ENCODE measurements around the gene NSMCE1. TPM values are rescaled to one million over a fixed set of nuclear protein-coding genes. Genes with fewer than 3 reads are reported as not detected.
"Not testable (repeated sequence)": the region's sequence is repeated elsewhere in the genome, so short reads cannot be mapped to it uniquely, and the experiment has no call there.

NSMCE1 gene
- total and polyA plus RNA-seq, 2 donors = 69.5 to 79.9 TPM

DNA sequence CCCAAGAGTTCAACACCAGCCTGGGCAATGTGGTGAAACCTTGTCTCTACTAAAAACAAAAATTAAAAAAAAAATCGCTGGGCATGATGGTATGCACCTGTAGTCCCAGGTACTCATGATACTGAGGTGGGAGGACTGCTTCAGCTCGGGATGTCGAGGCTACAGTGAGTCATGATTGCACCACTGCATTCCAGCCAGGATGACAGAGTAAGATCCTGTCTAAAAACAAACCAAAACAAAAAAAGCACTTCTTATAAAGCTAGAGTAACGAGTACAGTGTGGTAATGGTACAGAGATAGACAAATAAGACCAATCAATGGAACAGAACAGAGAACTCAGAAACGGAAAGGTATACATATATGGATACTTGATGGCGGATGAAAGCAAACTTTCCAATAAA, 4.4 kb downstream of the NSMCE1 start:
- 94% methylated on average over 6 of the region's 6 CpGs for WGBS
- Histone ChIP-seq H3K27me3 (ENCODE audit: control insufficient read depth in 2 of 2, insufficient read depth in 1 of 2, low read length in 1 of 2) (no peaks in the 10 kb centered on the region), H3K36me3 (ENCODE audit: control insufficient read depth in 2 of 2, insufficient read depth in 2 of 2, low read length in 1 of 2) (no peaks in the 10 kb centered on the region), H3K27ac (ENCODE audit: low read depth in 1 of 2, low read length in 1 of 2) (no peak overlapping the region), H3K9me3 (ENCODE audit: control insufficient read depth in 2 of 2, insufficient read depth in 1 of 2, low read length in 1 of 2) (no peaks in the 10 kb centered on the region), H3K4me1 (ENCODE audit: control insufficient read depth in 2 of 2, insufficient read depth in 2 of 2, low read length in 2 of 2) (peaks cover 5 to 6% of the 10 kb centered on the region in 2 donors), H3K4me3 (ENCODE audit: low read length in 2 of 2) (no peak overlapping the region)
- no peak for DNase-seq (ENCODE audit: low read depth in 6 of 9, low spot score in 9 of 9)

DNA sequence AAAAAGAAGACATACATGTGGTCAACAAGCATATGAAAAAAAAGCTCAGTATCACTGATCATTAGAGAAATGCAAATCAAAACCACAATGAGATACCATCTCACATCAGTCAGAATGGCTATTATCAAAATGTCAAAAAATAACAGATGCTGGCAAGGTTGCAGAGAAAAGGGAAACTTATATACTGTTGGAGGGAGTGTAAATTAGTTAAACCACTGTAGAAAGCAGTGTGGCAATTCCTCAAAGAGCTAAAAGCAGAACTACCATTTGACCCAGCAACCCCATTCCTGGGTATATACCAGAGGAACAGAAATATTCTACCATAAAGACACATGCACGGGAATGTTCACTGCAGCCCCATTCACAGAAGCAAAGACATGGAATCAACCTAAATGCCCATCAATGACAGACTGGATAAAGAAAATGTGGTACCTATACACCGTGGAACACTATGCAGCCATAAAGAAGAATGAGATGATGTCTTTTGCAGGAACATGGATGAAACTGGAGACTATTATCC, 5.6 kb downstream of the NSMCE1 start:
- not testable (repeated sequence) for H3K9me3 ChIP-seq (ENCODE audit: control insufficient read depth in 2 of 2, insufficient read depth in 1 of 2, low read length in 1 of 2); H3K27me3 ChIP-seq (ENCODE audit: control insufficient read depth in 2 of 2, insufficient read depth in 1 of 2, low read length in 1 of 2); DNase-seq (ENCODE audit: low read depth in 6 of 9, low spot score in 9 of 9); H3K36me3 ChIP-seq (ENCODE audit: control insufficient read depth in 2 of 2, insufficient read depth in 2 of 2, low read length in 1 of 2); H3K4me3 ChIP-seq (ENCODE audit: low read length in 2 of 2); H3K4me1 ChIP-seq (ENCODE audit: control insufficient read depth in 2 of 2, insufficient read depth in 2 of 2, low read length in 2 of 2); H3K27ac ChIP-seq (ENCODE audit: low read depth in 1 of 2, low read length in 1 of 2)
- WGBS = 95% methylated on average over 2 of the region's 2 CpGs

DNA sequence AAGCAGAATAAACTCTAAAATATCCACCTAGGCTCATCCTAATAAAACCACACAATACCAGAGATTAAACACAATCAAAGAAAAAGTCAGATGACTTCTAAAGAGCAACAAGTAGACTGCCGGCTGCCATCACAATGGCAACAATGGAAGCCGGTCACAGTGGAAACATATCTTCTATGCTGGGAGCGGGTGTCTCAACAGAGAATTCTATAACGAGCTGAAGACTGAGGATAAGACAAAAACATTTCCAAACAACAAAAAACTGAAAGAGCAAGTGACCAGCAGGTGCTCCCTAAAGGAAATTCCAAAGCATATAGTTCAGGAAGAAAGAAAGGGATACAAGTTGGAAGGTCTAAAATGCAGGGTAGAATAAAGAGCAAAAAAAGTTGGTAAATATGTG, 8.9 kb downstream of the NSMCE1 start:
- 90% methylated on average over 4 of the region's 4 CpGs for WGBS
- H3K9me3 ChIP-seq (ENCODE audit: control insufficient read depth in 2 of 2, insufficient read depth in 1 of 2, low read length in 1 of 2) = no peaks in the 10 kb centered on the region
- no peak for DNase-seq (ENCODE audit: low read depth in 6 of 9, low spot score in 9 of 9)
- peaks cover 19 to 21% of the 10 kb centered on the region in 2 donors for H3K36me3 ChIP-seq (ENCODE audit: control insufficient read depth in 2 of 2, insufficient read depth in 2 of 2, low read length in 1 of 2)
- H3K27me3 ChIP-seq (ENCODE audit: control insufficient read depth in 2 of 2, insufficient read depth in 1 of 2, low read length in 1 of 2) = no peaks in the 10 kb centered on the region
- no peak overlapping the region for H3K4me3 ChIP-seq (ENCODE audit: low read length in 2 of 2)
- H3K4me1 ChIP-seq (ENCODE audit: control insufficient read depth in 2 of 2, insufficient read depth in 2 of 2, low read length in 2 of 2) = peaks cover 3 to 5% of the 10 kb centered on the region in 2 donors
- no peak overlapping the region for H3K27ac ChIP-seq (ENCODE audit: low read depth in 1 of 2, low read length in 1 of 2)

DNA sequence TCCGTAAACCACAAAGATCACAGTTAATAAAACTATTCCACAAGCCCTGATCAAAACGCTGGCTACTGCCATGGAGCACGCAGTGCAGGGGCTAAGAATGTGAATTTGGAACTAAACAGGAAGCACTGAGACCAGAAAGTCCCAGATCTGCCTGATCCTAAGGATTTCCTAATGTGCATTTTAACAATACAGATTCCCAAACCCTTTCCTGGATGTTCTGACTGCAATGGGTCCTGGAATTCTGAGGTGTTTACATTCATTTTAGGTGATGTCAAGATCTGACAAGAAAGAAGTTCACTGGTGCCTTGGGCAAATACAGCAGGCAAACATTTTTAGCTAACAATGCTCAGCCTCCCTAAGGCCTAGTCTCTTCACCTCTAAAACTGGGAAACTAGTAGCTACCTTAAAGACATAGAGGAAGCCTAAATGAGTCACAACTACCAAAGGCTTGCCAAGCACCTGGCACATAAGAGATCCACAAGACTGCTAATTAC, 10.3 kb downstream of the NSMCE1 start:
- peak in 1 of 9 donors; percentile 28 for DNase-seq (ENCODE audit: low read depth in 6 of 9, low spot score in 9 of 9)
- 98% methylated on average over 3 of the region's 3 CpGs for WGBS
- no peak overlapping the region for H3K4me3 ChIP-seq (ENCODE audit: low read length in 2 of 2)
- H3K9me3 ChIP-seq (ENCODE audit: control insufficient read depth in 2 of 2, insufficient read depth in 1 of 2, low read length in 1 of 2) = no peaks in the 10 kb centered on the region
- H3K27ac ChIP-seq (ENCODE audit: low read depth in 1 of 2, low read length in 1 of 2) = no peak overlapping the region
- H3K27me3 ChIP-seq (ENCODE audit: control insufficient read depth in 2 of 2, insufficient read depth in 1 of 2, low read length in 1 of 2) = no peaks in the 10 kb centered on the region
- peaks cover 6 to 11% of the 10 kb centered on the region in 2 donors for H3K4me1 ChIP-seq (ENCODE audit: control insufficient read depth in 2 of 2, insufficient read depth in 2 of 2, low read length in 2 of 2)
- H3K36me3 ChIP-seq (ENCODE audit: control insufficient read depth in 2 of 2, insufficient read depth in 2 of 2, low read length in 1 of 2) = peaks cover 21 to 24% of the 10 kb centered on the region in 2 donors

DNA sequence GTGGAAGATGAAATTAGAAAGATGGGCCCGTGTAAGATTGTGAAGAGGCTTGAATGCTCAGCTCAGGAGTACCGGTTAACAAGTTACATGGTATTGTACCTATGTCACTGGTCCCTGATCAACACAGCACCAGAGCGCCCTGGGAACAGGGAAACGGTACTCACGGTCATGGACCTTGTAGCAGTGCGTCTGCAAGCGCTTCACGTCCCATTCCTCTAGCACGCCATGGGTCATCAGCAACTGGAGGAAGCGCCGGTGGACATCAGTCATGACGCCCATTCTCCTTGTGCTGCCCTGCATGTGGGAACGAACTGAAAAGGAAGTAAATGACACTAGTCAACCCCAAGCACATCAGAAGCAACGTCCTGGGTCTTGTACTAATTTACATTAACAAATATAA, 11.3 kb downstream of the NSMCE1 start:
- no peak overlapping the region for H3K27ac ChIP-seq (ENCODE audit: low read depth in 1 of 2, low read length in 1 of 2)
- no peak for DNase-seq (ENCODE audit: low read depth in 6 of 9, low spot score in 9 of 9)
- peaks cover 11 to 20% of the 10 kb centered on the region in 2 donors for H3K4me1 ChIP-seq (ENCODE audit: control insufficient read depth in 2 of 2, insufficient read depth in 2 of 2, low read length in 2 of 2)
- no peaks in the 10 kb centered on the region for H3K27me3 ChIP-seq (ENCODE audit: control insufficient read depth in 2 of 2, insufficient read depth in 1 of 2, low read length in 1 of 2)
- peaks cover 21 to 24% of the 10 kb centered on the region in 2 donors for H3K36me3 ChIP-seq (ENCODE audit: control insufficient read depth in 2 of 2, insufficient read depth in 2 of 2, low read length in 1 of 2)
- H3K4me3 ChIP-seq (ENCODE audit: low read length in 2 of 2) = no peak overlapping the region
- no peaks in the 10 kb centered on the region for H3K9me3 ChIP-seq (ENCODE audit: control insufficient read depth in 2 of 2, insufficient read depth in 1 of 2, low read length in 1 of 2)
- 93% methylated on average over 14 of the region's 14 CpGs for WGBS

DNA sequence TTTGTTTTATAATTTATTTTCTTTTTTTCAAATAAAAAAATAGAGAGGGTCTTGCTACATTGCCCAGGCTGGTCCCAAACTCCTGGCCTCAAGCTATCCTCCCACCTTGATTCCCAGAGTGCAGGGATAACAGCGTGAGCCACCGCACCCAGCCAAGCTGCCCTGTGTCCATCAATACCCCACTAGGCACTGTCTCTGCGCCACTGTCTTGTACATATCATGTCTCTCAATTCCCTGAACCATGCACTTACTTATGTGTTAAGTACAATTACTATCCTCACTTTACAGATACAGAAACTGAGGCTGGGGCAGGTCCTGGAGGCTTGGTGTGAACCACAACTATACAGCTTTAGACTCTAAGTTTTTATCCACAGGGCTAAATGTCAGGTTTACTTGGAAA, 11.7 kb downstream of the NSMCE1 start:
- Histone ChIP-seq H3K36me3 (ENCODE audit: control insufficient read depth in 2 of 2, insufficient read depth in 2 of 2, low read length in 1 of 2) (peaks cover 21 to 25% of the 10 kb centered on the region in 2 donors), H3K4me1 (ENCODE audit: control insufficient read depth in 2 of 2, insufficient read depth in 2 of 2, low read length in 2 of 2) (peaks cover 11 to 24% of the 10 kb centered on the region in 2 donors), H3K27ac (ENCODE audit: low read depth in 1 of 2, low read length in 1 of 2) (no peak overlapping the region), H3K9me3 (ENCODE audit: control insufficient read depth in 2 of 2, insufficient read depth in 1 of 2, low read length in 1 of 2) (no peaks in the 10 kb centered on the region), H3K27me3 (ENCODE audit: control insufficient read depth in 2 of 2, insufficient read depth in 1 of 2, low read length in 1 of 2) (no peaks in the 10 kb centered on the region), H3K4me3 (ENCODE audit: low read length in 2 of 2) (no peak overlapping the region)
- DNase-seq (ENCODE audit: low read depth in 6 of 9, low spot score in 9 of 9) = no peak
- WGBS = over 99% methylated on average over 3 of the region's 3 CpGs

DNA sequence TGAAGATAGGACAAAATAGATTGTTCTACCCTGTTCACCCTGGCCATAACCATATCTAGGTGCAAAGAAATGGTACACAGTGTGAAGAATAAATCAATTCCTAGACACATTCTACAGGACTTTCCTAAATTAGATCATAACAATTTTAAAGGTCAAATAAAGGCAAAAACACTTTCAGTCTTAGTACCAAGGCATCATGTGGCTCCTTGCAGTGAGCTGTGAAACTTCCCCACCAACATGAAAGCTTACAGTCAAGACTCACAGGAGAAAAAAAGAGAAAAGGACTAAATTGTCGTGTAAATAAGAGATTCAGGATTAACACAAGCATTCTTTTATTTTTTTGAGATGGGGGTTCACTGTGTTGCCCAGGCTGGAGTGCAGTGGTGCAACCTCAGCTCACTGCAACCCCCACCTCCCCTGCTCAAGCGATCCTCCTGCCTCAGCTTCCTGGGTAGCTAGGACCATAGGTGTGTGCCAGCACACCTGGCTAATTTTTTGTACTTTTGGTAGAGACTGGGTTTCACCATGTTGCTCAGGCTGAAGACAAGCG, 14.2 kb downstream of the NSMCE1 start:
- WGBS = 89% methylated on average over 3 of the region's 3 CpGs
- H3K4me3 ChIP-seq (ENCODE audit: low read length in 2 of 2) = no peak overlapping the region
- H3K36me3 ChIP-seq (ENCODE audit: control insufficient read depth in 2 of 2, insufficient read depth in 2 of 2, low read length in 1 of 2) = peaks cover 21 to 28% of the 10 kb centered on the region in 2 donors
- no peaks in the 10 kb centered on the region for H3K27me3 ChIP-seq (ENCODE audit: control insufficient read depth in 2 of 2, insufficient read depth in 1 of 2, low read length in 1 of 2)
- no peaks in the 10 kb centered on the region for H3K9me3 ChIP-seq (ENCODE audit: control insufficient read depth in 2 of 2, insufficient read depth in 1 of 2, low read length in 1 of 2)
- peak in 1 of 9 donors; percentile 41 for DNase-seq (ENCODE audit: low read depth in 6 of 9, low spot score in 9 of 9)
- peaks cover 11 to 25% of the 10 kb centered on the region in 2 donors for H3K4me1 ChIP-seq (ENCODE audit: control insufficient read depth in 2 of 2, insufficient read depth in 2 of 2, low read length in 2 of 2)
- H3K27ac ChIP-seq (ENCODE audit: low read depth in 1 of 2, low read length in 1 of 2) = peak overlapping the region in 1 of 2 donors; percentile 53

DNA sequence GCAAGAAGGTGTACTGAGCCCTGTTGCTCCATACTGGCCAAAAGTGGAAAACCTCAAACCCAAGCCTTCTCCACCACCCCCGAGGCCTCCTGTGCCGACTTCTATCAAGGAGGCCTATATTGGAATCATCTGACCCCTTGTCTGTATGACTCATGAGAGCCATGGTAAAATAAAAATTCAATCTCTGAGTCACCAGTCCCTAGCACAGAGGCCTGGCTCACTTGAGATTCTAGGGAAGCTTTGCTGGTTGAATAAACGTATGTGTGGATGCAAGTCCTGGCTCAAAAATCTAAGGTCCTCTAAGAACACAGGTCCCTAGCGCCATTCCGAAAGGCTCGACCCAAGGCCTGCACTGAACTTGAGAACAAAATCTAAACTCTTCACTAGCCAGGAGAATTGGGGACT, 15.0 kb downstream of the NSMCE1 start:
- DNase-seq (ENCODE audit: low read depth in 6 of 9, low spot score in 9 of 9) = no peak
- 96% methylated on average over 6 of the region's 6 CpGs for WGBS
- Histone ChIP-seq H3K9me3 (ENCODE audit: control insufficient read depth in 2 of 2, insufficient read depth in 1 of 2, low read length in 1 of 2) (no peaks in the 10 kb centered on the region), H3K4me1 (ENCODE audit: control insufficient read depth in 2 of 2, insufficient read depth in 2 of 2, low read length in 2 of 2) (peaks cover 10 to 22% of the 10 kb centered on the region in 2 donors), H3K27me3 (ENCODE audit: control insufficient read depth in 2 of 2, insufficient read depth in 1 of 2, low read length in 1 of 2) (no peaks in the 10 kb centered on the region), H3K27ac (ENCODE audit: low read depth in 1 of 2, low read length in 1 of 2) (peak overlapping the region; percentile 49 to 60), H3K4me3 (ENCODE audit: low read length in 2 of 2) (no peak overlapping the region), H3K36me3 (ENCODE audit: control insufficient read depth in 2 of 2, insufficient read depth in 2 of 2, low read length in 1 of 2) (peaks cover 23 to 28% of the 10 kb centered on the region in 2 donors)

DNA sequence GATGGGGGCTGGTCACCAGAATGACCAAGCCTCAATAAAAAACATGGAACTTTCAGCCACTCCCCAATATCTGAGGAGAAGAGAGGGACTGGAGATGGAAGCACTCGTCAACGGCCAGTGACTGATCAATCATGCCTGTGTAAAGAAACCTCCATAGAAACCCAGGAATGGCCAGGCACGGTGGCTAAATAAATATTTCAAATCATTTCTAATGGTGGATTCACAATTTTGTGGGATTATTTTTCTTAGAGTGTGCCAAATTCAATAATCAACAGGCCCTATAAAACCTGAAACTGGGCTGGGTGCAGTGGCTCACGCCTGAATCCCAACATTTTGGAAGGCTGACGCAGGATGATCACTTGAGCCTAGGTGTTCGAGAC, 16.4 kb downstream of the NSMCE1 start:
- no peak overlapping the region for H3K27ac ChIP-seq (ENCODE audit: low read depth in 1 of 2, low read length in 1 of 2)

More for the DNA sequence above, 16.4 kb downstream of the NSMCE1 start:
- no peaks in the 10 kb centered on the region for H3K27me3 ChIP-seq (ENCODE audit: control insufficient read depth in 2 of 2, insufficient read depth in 1 of 2, low read length in 1 of 2)
- H3K4me1 ChIP-seq (ENCODE audit: control insufficient read depth in 2 of 2, insufficient read depth in 2 of 2, low read length in 2 of 2) = peaks cover 6 to 22% of the 10 kb centered on the region in 2 donors
- no peak overlapping the region for H3K4me3 ChIP-seq (ENCODE audit: low read length in 2 of 2)
- H3K36me3 ChIP-seq (ENCODE audit: control insufficient read depth in 2 of 2, insufficient read depth in 2 of 2, low read length in 1 of 2) = peaks cover 20 to 28% of the 10 kb centered on the region in 2 donors
- no peak for DNase-seq (ENCODE audit: low read depth in 6 of 9, low spot score in 9 of 9)
- H3K9me3 ChIP-seq (ENCODE audit: control insufficient read depth in 2 of 2, insufficient read depth in 1 of 2, low read length in 1 of 2) = no peaks in the 10 kb centered on the region
- WGBS = 99% methylated on average over 6 of the region's 6 CpGs
